IMR-90 (cell line): ENCODE measurements around the gene THAP12. TPM values are rescaled to one million over a fixed set of nuclear protein-coding genes. Genes with fewer than 3 reads are reported as not detected.

Source experiments
- ATAC-seq: fragments of 200-7000 bp; cut with Tn5 transposase; 2 replicates; pipeline ENCODE4 v1.9.1; 2020; ENCODE audit warnings: low read depth, mild to moderate bottlenecking, moderate library complexity
- BruUV-seq: library from RNA; stranded (reverse); fragments of 400-500 nt; replicated peaks from 2 replicates; lab custom pipeline; 2021; lab: Mats Ljungman, UMichigan
- CTCF ChIA-PET: fragments of 300-600 bp; formaldehyde crosslinking; extraction: SDS; loops from one replicate; lab custom pipeline; 2021; ENCODE audit warnings: antibody characterized with exemption; lab: Yijun Ruan, JAX
- POLR2A ChIA-PET: fragments of 300-600 bp; sonication (Branson Sonifier 250); formaldehyde crosslinking; loops from one replicate; lab custom pipeline; 2022; ENCODE audit warnings: antibody characterized with exemption; ENCODE audit not compliant: unreplicated experiment; lab: Charles Lee
- DNase-seq: peaks from one replicate; pipeline ENCODE4 v3.0.0; 2013
- H2AFZ ChIP-seq: replicated peaks from 2 replicates; pipeline ENCODE3; 2013; ENCODE audit warnings: low read length, mild to moderate bottlenecking; ENCODE audit not compliant: poor library complexity
- H2AK5ac ChIP-seq: 2 replicates; pipeline ENCODE4 v1.6.1; 2013; ENCODE audit warnings: low read depth, low read length, inconsistent platforms
- H2AK9ac ChIP-seq: replicated peaks from 2 replicates; pipeline ENCODE3; 2013; ENCODE audit warnings: mild to moderate bottlenecking, low read depth, low read length, moderate library complexity; ENCODE audit not compliant: poor library complexity
- H2BK120ac ChIP-seq: 2 replicates; pipeline ENCODE4 v1.6.1; 2013; ENCODE audit warnings: low read depth, low read length, inconsistent platforms
- H2BK15ac ChIP-seq: 3 replicates; pipeline ENCODE4 v1.6.1; 2013; ENCODE audit warnings: low read depth, low read length, inconsistent platforms
- H2BK20ac ChIP-seq: 2 replicates; pipeline ENCODE4 v1.6.1; 2013; ENCODE audit warnings: low read depth, mild to moderate bottlenecking, inconsistent platforms, low read length, moderate library complexity
- H2BK5ac ChIP-seq: 2 replicates; pipeline ENCODE4 v1.6.1; 2013; ENCODE audit warnings: mild to moderate bottlenecking, low read depth, low read length, inconsistent platforms; ENCODE audit not compliant: poor library complexity, severe bottlenecking
- H3K14ac ChIP-seq: replicated peaks from 2 replicates; pipeline ENCODE4 v1.6.1; 2013; ENCODE audit warnings: low read depth, low read length, inconsistent platforms
- H3K18ac ChIP-seq: 2 replicates; pipeline ENCODE4 v1.6.1; 2013; ENCODE audit warnings: low read depth, low read length, control low read depth
- H3K23ac ChIP-seq: 2 replicates; pipeline ENCODE4 v1.6.1; 2013; ENCODE audit warnings: low read depth, low read length, inconsistent platforms
- H3K27ac ChIP-seq: 2 replicates; pipeline ENCODE4 v1.5.1; 2013; ENCODE audit warnings: mild to moderate bottlenecking, control low read depth, low read length; ENCODE audit not compliant: insufficient read depth
- H3K27me3 ChIP-seq: 2 replicates; pipeline ENCODE4 v1.6.1; 2013; ENCODE audit warnings: low read length; ENCODE audit not compliant: control insufficient read depth, insufficient read depth
- H3K36me3 ChIP-seq: 2 replicates; pipeline ENCODE4 v1.6.1; 2013; ENCODE audit warnings: low read length, mixed read lengths; ENCODE audit not compliant: control insufficient read depth, insufficient read depth
- H3K4ac ChIP-seq: 2 replicates; pipeline ENCODE4 v1.6.1; 2013; ENCODE audit warnings: low read depth, low read length, inconsistent platforms
- H3K4me1 ChIP-seq: 2 replicates; pipeline ENCODE4 v1.6.1; 2013; ENCODE audit warnings: low read length, mixed read lengths; ENCODE audit not compliant: control insufficient read depth, insufficient read depth
- H3K4me2 ChIP-seq: 2 replicates; pipeline ENCODE4 v1.6.1; 2013; ENCODE audit warnings: low read depth, mild to moderate bottlenecking, control low read depth, low read length, moderate library complexity
- H3K4me3 ChIP-seq: 2 replicates; pipeline ENCODE4 v1.5.1; 2013; ENCODE audit warnings: low read depth, mild to moderate bottlenecking, control low read depth, low read length, moderate library complexity; ENCODE audit not compliant: insufficient read depth
- H3K56ac ChIP-seq: 2 replicates; pipeline ENCODE4 v1.6.1; 2013; ENCODE audit warnings: low read length, inconsistent platforms; ENCODE audit not compliant: insufficient read depth; ENCODE audit errors: extremely low read depth
- H3K79me1 ChIP-seq, 2 experiments: 2 replicates each; pipeline ENCODE4 v1.6.1; 2013; ENCODE audit warnings: low read length in 2 of 2, inconsistent platforms in 1 of 2, low read depth in 1 of 2
- H3K9ac ChIP-seq: 2 replicates; pipeline ENCODE4 v1.6.1; 2013; ENCODE audit warnings: low read depth, low read length, control low read depth
- H3K9me1 ChIP-seq: 2 replicates; pipeline ENCODE4 v1.6.1; 2013; ENCODE audit warnings: low read length, inconsistent platforms; ENCODE audit not compliant: insufficient read depth
- H3K9me3 ChIP-seq: 2 replicates; pipeline ENCODE4 v1.6.1; 2013; ENCODE audit warnings: low read length; ENCODE audit not compliant: control insufficient read depth, insufficient read depth
- H4K20me1 ChIP-seq: 2 replicates; pipeline ENCODE4 v1.6.1; 2013; ENCODE audit warnings: low read length, inconsistent platforms; ENCODE audit not compliant: insufficient read depth
- H4K5ac ChIP-seq: 2 replicates; pipeline ENCODE4 v1.6.1; 2013; ENCODE audit warnings: mild to moderate bottlenecking, low read depth, low read length, control low read depth
- H4K8ac ChIP-seq, 2 experiments: 2 replicates each; pipeline ENCODE4 v1.6.1; 2013; ENCODE audit warnings: low read depth in 2 of 2, low read length in 2 of 2, control low read depth in 1 of 2, inconsistent platforms in 1 of 2
- H4K91ac ChIP-seq: 2 replicates; pipeline ENCODE4 v1.6.1; 2013; ENCODE audit warnings: low read depth, low read length, inconsistent platforms; ENCODE audit not compliant: insufficient read depth
- RCOR1 ChIP-seq: IDR thresholded peaks from 2 replicates; pipeline ENCODE4 v1.6.1; 2012; ENCODE audit warnings: mild to moderate bottlenecking, low read length, improper control_type of control experiment; ENCODE audit not compliant: insufficient replicate concordance
- WGBS, 2 experiments: methylation state at CpG; one replicate each; pipeline versions ENCODE4 v1.1.5 to v1.1.7; 2013; ENCODE audit warnings: missing lambda C conversion rate in 2 of 2; ENCODE audit not compliant: insufficient read length in 1 of 2; ENCODE audit errors: extremely low coverage in 2 of 2; 5-methylcytosine and 5-hydroxymethylcytosine counted together
- dilution Hi-C: fragments of 300-500 bp; cut with HindIII; formaldehyde crosslinking; loops from one replicate; pipeline ENCODE4 v1.14.3; 2018; ENCODE audit warnings: low sequenced_read_pairs; ENCODE audit not compliant: unreplicated experiment
- in situ Hi-C: fragments of 300-500 bp; cut with MboI; formaldehyde crosslinking; loops from 3 replicates; pipeline ENCODE4 v1.14.3; 2019; ENCODE audit warnings: low sequenced_read_pairs, inconsistent platforms, mixed read lengths
- intact Hi-C: fragments of 100-400 bp; cut with micrococcal nuclease; formaldehyde crosslinking; loops from 2 replicates; pipeline ENCODE4 v1.10.0; 2022
- polyA plus RNA-seq, 3 experiments: library from polyadenylated mRNA; depleted of rRNA; stranded (reverse); fragments of >200 nt; gene quantifications; 2 replicates each; pipeline ENCODE4 v1.2.3, GENCODE V29; 2012; ENCODE audit warnings: low replicate concordance in 1 of 3
- total RNA-seq: library from RNA; depleted of rRNA; stranded (reverse); fragments of >200 nt; gene quantifications from 2 replicates; pipeline ENCODE4 v1.2.3, GENCODE V29; 2012

THAP12 gene
- total and polyA plus RNA-seq, 2 of the 4 experiments (the other 2 are of a cell fraction): 25.1 to 27.3 TPM

DNA sequence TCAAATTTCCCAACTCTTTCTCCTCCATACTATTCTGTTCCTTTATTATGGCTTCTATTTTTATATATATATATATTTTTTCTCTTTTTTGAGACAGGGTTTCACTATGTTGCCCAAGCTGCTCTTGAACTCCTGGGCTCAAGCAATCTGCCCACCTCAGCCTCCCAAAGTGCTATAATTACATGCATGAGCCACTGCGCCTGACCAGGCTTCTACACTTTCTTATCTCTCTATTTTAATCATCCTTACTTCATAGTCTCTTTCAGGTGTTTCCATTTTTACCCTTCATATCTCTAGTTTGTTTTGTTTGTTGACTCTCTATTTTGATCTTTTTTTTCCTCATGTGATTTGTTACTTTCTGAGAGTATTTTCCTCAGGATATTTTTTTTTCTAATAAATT is 20.0 kb upstream of the THAP12 start:
- Histone ChIP-seq H3K4me3 (no peak overlapping the region), H3K36me3 (no peaks in the 10 kb centered on the region), H4K20me1 (no peaks in the 10 kb centered on the region), H2BK15ac (no peak overlapping the region), H3K4me1 (no peaks in the 10 kb centered on the region), H2BK20ac (no peak overlapping the region), H3K23ac (no peak overlapping the region), H3K9ac (no peak overlapping the region), H2BK5ac (no peak overlapping the region), H3K4me2 (no peak overlapping the region), H3K79me1 (no peaks in the 10 kb centered on the region), H4K5ac (no peak overlapping the region), H2AK9ac (no peak overlapping the region), H3K4ac (no peak overlapping the region), H4K91ac (no peak overlapping the region), H3K27me3 (peaks cover 6% of the 10 kb centered on the region; the same call in 1 of the 2 replicates), H3K9me3 (no peaks in the 10 kb centered on the region), H2BK120ac (no peak overlapping the region), H2AK5ac (no peak overlapping the region), H3K27ac (no peak overlapping the region), H2AFZ (no peak overlapping the region), H3K18ac (no peak overlapping the region), H3K9me1 (no peaks in the 10 kb centered on the region), H4K8ac (no peak overlapping the region), H3K56ac (no peak overlapping the region), H3K14ac (no peak overlapping the region)
- no TSS peak for BruUV-seq
- intact Hi-C loops (no loop called here), dilution Hi-C loops (no loop called here), in situ Hi-C loops (no loop called here)
- POLR2A ChIA-PET: no interaction called here
- ATAC-seq (no peak), DNase-seq (no peak)
- CTCF ChIA-PET: no interaction called here
- WGBS, 2 experiments: no CpG with 5 or more reads among the region's 1 CpG
- TF ChIP-seq RCOR1: no peak
